Hepatic stellate cell (primary cell): Measurements from ENCODE around the gene EGR1.

ENCODE experiments used
- DNase-seq: peaks from one replicate; pipeline ENCODE4 v3.0.0; 2011; ENCODE audit warnings: low spot score

Gene EGR1

GRCh38 chr5:138465261-138466124, at the start of gene EGR1:
Gene EGR1, plus strand, starts transcription at chr5:138465479. Its CDS starts 283 bp downstream, at chr5:138465762.
- DNase-seq = peak; percentile 96

GRCh38 chr5:138418444-138418843, 46.8 kb upstream of the EGR1 start:
- no peak for DNase-seq

GRCh38 chr5:138425079-138425478, 40.2 kb upstream of the EGR1 start:
- DNase-seq = no peak

- DNase-seq = no peak
Measured at GRCh38 chr5:138435943-138436342, 29.3 kb upstream of the EGR1 start.

- no peak for DNase-seq
Measured at GRCh38 chr5:138438003-138438723, 27.1 kb upstream of the EGR1 start.

GRCh38 chr5:138438724-138439476, 26.4 kb upstream of the EGR1 start, which contains the start of gene REEP2:
Gene REEP2, plus strand, starts transcription at chr5:138439057. Its CDS starts 152 bp downstream, at chr5:138439209.
- DNase-seq = peak; percentile 81

GRCh38 chr5:138439477-138440158, 25.7 kb upstream of the EGR1 start:
- peak; percentile 31 for DNase-seq

- peak; percentile 11 for DNase-seq
Measured at GRCh38 chr5:138440159-138441073, 24.9 kb upstream of the EGR1 start.

- DNase-seq = no peak
Measured at GRCh38 chr5:138441221-138441620, 24.1 kb upstream of the EGR1 start.

- DNase-seq = no peak
Measured at GRCh38 chr5:138444078-138444773, 21.1 kb upstream of the EGR1 start.

- no peak for DNase-seq
Measured at GRCh38 chr5:138444774-138445546, 20.3 kb upstream of the EGR1 start.

GRCh38 chr5:138445547-138446271, 19.6 kb upstream of the EGR1 start:
- no peak for DNase-seq

GRCh38 chr5:138448070-138448469, 17.2 kb upstream of the EGR1 start:
- no peak for DNase-seq

GRCh38 chr5:138448481-138449398, 16.5 kb upstream of the EGR1 start:
- DNase-seq = peak; percentile 48

- DNase-seq = peak; percentile 97
Measured at GRCh38 chr5:138449501-138450239, 15.6 kb upstream of the EGR1 start.

GRCh38 chr5:138450971-138451370, 14.3 kb upstream of the EGR1 start:
- no peak for DNase-seq

- DNase-seq = no peak
Measured at GRCh38 chr5:138452720-138453119, 12.6 kb upstream of the EGR1 start.
